GM21529 (cell line): ENCODE results near the gene BTBD2.

Experiments used
- ATAC-seq: cut with Tn5 transposase; IDR thresholded peaks from one replicate; pipeline ENCODE4 v1.9.1; 2021; ENCODE audit not compliant: unreplicated experiment

BTBD2 gene

DNA sequence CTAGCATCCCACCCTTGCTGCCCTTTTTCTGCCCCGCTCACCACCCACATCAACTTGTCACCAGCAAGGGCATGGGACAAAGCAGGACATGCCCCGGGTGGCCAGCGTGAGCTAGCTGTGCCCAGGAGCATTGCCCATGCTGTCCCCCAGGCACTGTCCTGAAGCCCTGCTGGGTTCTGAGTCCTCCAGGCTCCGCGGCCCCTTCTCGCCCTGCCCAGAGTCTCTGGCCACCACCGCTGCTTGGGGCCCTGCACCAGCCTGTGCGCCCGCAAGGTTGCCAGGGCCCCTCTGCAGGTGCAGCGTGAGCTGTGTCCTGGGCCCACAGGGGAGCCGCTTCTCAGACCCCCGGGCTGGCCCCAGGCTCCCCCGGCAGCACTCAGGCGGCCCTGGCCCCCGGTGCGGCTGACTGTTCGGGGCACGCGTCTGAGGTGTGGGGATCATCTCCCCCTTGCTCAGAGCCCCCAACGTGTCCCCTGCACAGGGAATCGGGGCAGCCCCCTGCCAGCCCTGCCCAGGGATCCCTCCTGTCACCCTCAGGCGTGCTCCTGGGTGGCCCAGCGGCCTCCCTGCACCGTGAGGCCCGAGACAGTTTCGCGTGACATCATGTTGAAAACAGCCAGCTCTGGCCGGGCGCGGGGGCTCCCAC lies 70.5 kb downstream of the BTBD2 start:
- no peak for ATAC-seq

DNA sequence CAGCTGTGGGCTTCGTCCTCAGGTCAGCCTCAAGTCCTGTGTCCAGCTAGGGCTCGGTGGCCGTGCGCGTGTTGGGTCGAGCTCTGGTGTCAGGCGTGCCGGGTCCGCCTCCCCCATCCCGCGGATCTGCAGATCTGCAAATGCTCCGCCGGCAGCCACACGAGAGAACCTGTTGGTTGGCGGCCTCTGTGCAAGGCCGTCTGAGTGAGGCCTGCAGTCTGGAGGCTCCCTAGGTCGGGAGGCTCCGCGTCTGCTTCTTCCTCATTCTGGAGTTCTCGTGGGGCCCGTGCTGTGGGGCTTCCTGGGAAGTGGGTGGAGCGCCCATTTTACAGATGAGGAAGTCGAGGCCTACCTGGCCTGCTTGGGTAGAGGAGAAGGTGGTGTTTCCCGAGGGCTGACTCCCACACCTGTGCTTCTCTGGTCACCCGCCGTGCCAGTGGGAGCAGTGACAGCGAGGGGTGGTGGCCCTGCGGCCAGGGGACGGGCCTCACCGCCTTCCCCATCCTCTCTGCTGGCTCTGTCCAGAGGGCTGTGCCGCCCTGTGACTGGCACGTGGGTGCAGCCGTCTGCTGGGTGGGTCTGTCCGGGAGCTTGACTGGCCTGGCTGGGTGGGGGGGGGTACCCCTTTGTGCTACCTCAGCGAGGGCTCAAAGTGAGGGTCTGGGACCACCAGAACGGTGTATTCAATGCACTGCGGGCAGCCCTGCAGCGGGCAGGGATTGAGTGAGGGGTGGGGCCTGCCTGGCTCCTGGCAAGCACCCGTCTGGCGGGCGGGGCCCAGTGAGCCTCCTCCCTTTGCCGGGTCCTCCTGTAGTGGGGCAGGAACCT lies 71.2 kb downstream of the BTBD2 start:
- ATAC-seq: no peak

- no peak for ATAC-seq
These were observed 71.8 kb downstream of the BTBD2 start for GRCh38 chr19:1943661-1944087.

DNA sequence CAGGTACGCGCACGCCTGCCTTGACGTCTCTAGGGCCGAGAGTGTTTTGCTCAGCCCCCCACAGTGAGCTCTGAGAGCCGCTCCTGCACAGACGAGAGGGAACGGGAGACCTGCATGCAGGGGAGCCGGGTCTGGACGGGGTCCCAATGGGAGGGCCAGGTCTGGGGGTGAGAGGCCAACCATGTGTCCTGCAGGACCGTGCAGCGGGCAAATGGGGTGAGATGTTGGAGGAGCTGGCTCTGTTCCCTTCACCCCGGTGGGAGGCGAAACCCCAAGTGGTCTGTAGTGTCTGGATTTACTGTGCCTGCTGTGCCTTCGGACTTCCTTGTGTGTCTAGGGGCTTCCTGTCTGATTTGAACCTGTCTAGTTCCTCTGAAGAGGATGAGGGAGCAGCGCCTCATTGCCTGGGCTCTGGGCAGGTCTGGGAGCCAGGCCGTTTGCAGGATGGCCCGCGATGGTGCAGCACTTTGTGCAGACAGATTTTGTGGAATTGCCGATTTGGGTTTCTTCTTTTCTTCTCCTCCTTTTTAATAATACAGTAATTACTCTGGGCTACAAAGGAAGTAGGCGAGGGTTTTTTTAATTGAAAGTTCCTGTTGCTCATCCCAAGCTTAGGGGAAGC lies 72.5 kb downstream of the BTBD2 start:
- no peak for ATAC-seq

DNA sequence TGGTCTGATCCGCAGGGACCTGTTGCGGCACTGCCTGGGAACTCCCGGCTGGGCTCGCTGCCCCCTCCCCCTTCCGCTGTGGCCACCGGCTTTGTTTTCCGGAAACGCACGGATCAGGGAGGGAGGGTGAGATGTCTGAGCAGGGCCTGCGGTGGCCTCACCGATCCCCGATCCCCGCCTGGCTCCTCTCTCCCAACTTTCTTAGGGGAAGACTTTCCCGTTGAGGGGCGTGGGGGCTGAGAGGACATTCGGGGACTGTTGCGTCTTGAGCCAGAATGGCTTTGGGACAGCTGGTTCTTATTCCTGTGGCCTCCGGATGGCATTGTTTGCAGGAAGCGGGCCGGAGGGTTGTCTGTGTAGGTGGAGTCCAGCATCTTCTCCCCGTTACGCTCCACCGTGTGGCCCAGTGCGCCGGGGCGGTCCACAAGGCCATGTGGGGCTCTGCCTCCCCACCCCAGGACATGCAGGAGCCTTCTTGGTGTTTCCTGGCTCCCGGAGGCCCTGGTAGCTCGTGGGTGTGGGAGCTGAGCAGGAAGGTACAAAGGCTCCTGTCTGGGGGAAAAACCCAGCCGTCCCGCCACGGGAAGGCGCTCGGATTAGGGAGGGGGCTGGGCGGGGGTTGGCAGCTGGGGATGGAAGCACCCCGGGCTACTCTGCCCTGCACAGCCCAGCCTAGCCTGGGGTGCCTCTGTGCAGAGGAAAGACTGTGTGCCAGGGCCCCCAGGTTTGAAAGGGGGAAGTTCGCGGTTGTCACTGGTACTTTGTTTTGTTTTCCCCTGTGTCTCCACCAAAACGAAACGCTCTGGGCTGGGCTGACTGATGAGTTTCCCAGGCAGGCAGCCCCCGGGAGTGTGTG lies 73.2 kb downstream of the BTBD2 start:
- ATAC-seq: no peak

GRCh38 chr19:1941146-1942077 lies 74.1 kb downstream of the BTBD2 start, which contains the start of gene CSNK1G2:
Gene CSNK1G2, plus strand, starts transcription at chr19:1941172. Its CDS starts 28,601 bp downstream, at chr19:1969773.
- ATAC-seq: no peak

DNA sequence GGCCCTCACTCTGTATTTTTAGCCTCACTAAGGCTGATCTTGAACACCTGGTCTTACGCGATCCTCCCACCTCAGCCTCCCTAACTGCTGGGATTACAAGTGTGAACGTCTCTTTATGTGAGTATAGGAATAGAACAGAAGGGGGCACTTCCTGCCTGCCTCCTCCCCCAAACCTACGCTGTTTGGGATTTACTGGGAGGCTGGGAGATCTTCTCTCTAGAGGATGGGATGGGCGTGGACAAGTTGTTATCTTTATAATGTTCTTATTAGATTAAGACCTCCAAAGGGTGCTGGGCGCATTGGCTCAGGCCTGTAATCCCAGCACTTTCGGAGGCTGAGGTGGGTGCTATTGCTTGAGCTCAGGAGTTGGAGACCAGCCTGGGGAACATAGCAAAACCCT lies 77.4 kb downstream of the BTBD2 start:
- no peak for ATAC-seq

DNA sequence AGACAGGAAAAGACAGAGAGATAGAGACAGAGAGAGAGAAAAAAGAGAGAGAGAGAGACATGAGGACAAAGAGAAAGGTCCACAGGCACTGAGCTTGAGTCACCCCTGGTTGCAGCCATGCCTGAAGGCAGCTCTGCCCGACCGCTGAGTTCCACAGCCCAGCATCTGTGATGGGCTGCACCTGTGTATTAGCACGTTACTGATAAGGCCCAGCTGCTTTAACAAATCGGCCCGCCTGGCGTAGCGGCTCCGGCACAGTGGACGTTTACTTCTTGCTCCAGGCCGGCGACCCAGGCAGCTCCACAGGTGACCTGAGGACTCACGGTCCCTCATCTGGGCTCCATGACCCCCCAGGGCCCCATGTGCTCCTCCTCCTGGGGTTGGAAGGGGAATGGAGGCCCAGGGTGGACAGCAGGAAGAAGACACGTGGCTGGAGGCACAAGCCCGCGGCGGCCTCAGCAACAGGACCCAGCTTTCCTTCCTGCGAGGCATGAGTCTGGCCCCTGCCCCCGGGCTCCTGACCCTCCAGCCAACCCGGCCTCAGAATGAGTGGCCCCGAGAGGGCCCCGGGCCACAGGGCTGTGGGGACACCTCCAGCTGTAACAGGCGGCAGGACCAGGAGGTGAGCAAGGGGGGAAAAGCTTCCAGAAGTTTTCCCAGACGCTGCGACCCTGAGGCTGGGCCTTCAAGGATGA lies 78.5 kb downstream of the BTBD2 start:
- no peak for ATAC-seq

DNA sequence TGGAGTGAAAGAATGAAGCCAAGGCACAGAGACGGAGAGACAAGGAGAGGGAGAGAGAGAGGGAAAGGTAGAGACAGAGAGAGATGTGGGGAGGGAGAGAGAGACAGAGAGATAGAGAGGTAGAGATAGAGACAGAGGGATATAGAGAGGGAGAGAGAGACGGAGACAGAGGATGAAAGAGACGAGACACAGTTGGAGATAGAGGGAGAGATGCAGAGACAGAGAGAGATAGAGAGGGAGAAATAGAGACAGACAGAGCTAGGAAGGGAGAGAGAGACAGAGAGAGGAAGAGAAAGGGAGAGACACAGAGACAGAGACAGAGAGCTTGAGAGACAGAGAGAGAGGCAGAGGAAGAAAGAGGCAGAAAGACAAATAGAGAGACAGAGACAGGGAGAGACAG lies 79.1 kb downstream of the BTBD2 start:
- no peak for ATAC-seq

GRCh38 chr19:1935484-1936208 lies 79.9 kb downstream of the BTBD2 start:
- no peak for ATAC-seq
